NAMALWA (cell line): ENCODE data around the gene ABCC1.
"Not testable (repeated sequence)": the region's sequence is repeated elsewhere in the genome, so short reads cannot be mapped to it uniquely, and the experiment has no call there.

Experiments
- DNase-seq: peaks from one replicate; pipeline ENCODE4 v3.0.0-alpha.2; 2015; ENCODE audit warnings: low spot score

ABCC1 gene

DNA sequence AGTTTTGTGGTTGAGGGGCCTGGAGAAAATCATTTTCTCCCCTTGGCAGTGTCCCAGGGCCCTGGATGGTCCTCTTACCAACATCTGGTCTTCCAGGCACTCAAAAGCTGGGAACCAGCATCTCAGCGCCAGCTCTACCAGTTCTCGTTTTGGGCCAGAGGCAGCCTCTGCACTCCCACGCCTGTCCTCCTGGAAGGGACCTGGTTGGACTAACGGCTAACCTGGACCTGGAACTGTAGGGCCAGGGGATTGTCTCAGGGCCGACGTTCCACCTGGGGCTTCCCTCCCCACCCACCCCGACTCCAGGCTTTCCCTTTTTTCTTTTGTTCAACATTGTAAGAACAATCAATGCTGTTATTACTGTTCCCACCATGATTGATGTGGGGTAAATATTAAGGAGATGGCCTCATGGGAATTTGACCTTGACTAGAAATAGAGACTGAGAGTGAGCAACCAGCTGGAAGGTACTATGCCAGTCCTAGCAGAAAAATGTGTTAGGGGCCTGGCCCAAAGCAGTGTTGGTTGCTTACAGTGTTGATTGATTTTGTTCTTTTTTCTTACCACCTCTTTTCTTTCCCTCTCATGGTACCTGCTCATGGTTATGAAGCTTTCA, 192.5 kb downstream of the ABCC1 start:
- DNase-seq: no peak

DNA sequence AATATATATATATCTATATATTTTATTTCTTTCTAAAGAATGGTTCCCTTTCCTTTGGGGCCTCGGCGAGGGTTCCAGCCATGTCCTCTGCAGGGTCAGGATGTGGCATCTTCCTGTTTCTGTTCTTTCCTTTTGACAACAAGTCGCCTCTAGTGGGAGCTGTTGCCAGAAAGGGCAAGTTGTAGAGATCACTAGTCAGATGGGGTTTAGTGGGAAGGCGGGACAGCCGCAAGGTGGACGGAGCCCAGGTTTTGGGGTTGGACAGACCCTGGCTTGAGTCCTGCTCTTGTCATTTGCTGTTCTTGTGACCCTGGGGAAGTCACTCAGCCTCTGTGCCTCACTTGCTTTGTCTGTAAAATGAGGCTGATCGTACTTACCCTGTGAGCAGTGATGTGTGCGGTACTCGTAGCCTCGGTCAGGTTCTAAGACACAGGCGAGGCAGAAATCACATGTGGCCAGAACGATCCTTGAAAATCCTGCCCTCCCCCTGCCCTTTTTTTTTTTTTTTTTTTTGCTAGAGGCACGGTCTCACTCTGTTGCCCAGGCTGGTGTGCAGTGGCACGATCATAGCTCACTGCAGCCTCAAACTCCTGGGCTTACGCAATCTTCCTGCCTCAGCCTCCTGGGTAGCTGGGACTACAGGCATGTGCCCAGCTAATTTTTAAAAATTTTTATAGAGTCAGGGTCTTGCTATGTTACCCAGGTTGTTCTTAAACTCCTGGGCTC, 193.8 kb downstream of the ABCC1 start:
- peak; percentile 63 for DNase-seq

DNA sequence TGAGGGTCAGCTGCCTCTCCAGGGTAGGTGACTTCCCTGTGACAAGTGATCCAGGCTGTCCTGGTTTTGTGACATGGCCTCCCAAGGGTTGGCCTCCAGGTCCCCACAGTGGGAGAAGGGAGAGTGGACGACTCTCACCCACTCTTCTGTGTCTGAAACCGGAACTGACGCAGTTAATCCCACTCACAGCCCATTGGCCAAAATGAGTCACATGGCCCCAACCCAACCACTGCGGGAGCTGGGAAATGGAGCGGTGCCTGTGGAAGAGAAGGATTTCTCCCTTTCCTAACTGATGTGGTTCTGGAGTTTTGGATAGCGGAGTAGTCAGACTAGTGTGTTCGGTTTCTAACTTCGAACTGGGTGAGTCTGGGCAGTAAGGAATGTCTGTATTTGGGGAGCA, 194.5 kb downstream of the ABCC1 start:
- DNase-seq: no peak

DNA sequence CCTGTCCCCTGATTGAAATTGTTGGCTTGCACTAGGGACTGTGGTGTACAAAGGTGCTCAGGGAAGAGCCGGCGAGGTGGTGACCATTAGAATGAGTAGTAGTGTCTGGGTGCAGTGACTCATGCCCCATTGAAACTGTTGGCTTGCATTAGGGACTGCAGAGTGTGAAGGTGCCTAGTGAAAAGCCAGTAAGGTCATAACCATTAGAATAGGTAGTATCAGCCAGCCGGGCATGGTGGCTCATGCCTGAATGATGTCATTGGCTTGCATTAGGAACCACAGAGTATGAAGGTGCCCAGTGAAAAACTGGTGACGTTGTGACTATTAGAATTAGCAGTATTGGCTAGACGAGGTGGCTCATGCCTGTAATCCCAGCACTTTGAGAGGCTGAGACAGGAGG, 195.0 kb downstream of the ABCC1 start:
- DNase-seq: no peak

DNA sequence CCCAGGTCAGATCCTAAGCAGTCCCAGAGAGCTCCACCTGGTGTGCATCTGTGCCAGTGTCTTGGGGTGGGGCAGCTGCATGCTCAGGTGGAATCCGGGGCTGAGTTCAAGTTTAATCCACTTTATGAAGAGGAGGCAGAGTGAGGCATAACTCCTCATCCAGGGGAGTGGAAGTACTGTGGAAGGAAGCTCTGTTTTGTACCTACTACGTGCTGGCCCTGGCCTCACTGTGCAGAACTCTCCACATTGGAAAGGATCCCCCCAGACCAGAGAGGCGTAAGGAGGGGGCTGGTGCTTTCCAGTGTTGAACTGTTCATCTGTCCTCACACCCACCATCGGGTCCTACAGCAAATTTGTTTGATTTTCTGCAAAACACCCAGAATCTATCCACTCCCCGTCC, 195.9 kb downstream of the ABCC1 start:
- no peak for DNase-seq

DNA sequence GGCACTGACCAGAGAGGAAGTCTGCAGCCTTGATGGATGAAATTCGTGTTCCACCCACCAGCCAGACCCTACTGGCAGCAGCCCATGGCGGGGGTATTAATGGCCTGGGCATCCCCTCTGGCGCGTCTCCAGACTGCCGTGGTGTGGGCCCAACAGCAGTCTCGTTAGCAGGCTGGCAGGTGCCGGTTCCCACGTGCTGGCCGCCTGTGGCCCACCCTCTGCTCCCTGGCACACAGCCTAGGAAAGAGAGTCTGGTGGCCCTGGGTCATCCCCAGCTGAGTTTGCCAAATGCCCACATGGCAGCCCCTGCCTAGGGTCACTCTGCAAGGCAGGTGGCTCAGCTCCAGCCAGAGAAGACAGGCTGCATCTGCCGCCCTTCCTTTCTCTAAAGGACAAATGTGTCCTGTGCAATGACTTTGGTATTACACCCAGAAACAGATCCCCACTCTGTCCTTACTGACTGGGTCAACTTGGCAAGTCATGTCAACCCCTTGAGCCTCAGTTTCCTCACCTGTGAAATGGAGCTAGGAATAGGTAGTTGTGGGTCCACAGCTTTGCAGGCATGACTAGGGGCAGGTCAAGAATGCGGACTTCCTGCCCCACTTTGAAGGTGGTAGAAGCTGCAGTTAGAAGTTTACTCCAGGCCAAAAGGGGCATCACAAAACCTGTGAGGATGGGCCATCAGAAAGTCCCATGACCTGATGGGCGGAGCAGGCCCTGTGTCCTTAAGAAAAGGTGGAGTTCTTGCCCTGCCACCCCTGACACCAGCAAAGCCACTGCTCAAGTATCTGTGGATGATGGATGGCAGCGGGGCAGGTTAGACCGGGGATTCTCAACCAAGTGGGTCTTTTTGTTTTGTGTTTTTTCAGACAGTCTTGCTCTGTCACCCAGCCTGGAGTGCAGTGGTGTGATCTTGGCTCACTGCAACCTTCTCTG, 197.2 kb downstream of the ABCC1 start:
- DNase-seq: no peak

DNA sequence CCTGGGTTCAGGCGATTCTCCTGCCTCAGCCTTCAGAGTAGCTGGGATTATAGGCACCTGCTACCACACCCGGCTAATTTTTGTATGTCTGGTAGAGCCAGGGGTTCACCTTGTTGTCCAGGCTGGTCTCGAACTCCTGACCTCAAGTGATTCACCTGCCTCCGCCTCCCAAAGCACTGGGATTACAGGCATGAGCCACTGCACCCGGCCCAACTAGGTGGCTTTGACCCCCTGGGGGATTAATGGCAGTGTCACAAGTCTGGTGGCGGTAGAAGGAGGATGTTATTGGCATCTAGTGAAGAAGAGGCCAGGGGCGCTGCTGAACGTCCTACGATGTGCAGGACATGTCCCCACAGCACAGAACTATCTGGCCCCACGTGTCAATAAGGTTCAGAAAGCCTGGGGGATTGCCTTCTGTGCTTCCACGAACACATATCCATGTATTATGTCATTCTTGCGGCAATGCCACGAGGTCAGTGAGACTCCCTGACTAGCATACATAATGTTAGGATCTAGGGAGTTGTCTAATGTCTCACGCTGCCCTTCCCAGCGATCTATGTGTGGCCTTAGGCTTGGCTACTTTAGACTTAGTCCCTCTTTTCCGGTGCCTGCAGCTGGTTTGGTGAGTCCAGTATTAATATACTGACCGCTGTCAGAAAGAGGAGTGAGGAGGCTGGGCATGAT, 198.0 kb downstream of the ABCC1 start:
- DNase-seq: no peak

DNA sequence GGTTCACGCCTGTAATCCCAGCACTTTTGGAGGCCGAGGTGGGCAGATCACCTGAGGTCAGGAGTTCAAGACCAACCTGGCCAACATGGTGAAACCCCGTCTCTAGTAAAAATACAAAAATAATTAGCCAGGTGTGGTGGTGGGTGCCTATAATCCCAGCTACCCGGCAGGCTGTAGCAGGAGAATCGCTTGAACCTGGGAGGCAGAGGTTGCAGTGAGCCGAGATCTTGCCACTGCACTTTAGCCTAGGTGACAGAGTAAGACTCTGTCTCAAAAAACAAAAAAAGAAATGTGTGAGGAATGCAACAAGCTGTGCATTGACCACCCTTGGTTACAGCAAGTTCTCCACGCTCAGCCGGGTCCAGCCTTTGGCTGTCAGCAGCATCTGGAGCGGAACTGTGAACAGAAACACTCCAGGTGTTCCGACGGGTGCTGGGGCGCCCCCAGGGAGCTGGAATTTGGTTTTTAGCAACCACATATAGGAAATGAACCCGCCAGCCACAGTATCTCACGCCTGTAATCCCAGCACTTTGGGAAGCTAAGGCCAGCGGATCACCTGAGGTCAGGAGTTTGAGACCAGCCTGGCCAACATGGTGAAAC, 198.7 kb downstream of the ABCC1 start:
- DNase-seq: peak; percentile 57

DNA sequence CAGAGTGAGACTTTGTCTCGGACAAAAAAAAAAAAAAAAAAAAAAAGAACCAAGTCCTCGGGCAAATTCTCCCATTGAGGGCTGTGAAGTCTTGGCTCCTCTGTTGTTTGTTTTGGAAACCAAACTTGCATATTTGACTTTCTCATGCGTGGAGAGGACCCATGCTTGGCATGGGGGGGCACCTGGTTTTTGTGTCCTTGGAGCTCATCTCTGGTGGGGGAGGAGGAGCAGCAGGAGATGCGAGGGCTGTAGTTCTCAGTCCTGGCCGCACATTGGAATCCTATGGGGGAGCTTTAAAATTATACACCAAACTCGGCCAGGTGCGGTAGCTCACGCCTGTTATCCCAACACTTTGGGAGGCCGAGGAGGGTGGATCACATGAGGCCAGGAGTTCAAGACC, 199.3 kb downstream of the ABCC1 start:
- DNase-seq: no peak

DNA sequence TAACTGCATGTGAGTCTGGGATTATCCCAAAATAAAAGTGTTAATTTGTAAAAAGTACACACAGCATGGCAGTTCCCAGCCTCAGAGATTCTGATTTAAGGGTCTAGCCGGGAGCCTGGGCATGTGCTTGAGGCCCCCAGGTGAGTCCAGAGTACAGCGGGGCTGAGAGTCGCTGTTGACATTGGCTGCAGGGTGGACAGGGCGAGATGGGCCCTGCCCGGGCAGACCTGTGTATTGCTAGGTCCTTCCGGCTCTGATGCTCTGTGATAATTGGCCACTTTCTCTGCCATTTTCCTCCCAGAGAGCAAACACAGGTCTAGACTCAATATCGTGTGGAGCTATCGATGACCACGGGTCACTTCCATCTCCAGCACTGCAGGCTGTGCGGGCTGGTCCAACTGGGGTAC, 200.3 kb downstream of the ABCC1 start:
- no peak for DNase-seq

DNA sequence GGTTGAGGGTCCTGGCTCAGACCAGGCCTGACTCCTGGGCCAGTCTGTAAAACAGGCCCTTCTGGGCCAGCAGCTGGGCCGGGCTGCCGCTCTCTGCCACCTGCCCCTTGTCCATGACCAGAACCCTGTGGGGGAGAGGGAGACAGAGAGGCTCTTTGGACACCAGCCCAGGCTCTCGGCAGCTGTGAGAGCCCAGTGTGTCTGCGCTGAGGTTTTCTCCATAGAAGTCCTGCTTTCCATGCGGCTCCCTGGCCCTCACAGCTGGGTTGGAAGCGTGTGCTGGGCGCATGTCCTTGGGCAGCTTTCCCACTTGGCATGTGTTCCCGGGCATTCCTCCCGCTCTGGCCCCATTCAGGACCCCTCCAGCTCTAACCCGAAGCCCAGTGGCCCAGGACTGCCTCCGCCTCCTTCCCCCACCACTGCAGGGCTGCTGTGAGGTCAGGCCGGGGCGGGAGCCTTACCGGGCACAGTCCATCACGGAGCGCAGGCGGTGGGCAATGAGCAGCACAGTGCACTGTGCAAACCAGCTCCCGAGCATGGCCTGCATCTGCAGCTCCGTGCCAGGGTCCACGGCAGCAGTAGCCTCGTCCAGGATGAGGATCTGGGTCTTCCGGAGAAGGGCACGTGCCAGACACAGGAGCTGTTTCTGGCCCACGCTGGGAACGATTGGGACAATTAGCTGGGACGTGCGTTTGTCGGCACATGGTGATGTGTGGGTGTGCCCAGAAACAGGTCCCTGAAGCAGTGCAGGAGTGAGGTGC, 200.9 kb downstream of the ABCC1 start:
- DNase-seq: no peak

DNA sequence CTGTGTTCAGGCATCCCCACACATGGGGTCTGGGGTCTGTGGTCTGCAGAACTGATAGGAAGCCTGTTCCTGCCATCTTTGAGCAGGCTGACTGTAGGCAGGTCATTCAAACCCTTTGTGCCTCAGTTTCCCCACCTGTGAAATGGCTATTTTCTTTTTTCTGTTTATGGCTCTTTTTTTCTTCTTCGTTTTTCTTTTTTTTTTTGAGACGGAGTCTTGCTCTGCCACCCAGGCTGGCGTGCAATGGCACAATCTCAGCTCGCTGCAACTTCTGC, 201.4 kb downstream of the ABCC1 start:
- DNase-seq: no peak

DNA sequence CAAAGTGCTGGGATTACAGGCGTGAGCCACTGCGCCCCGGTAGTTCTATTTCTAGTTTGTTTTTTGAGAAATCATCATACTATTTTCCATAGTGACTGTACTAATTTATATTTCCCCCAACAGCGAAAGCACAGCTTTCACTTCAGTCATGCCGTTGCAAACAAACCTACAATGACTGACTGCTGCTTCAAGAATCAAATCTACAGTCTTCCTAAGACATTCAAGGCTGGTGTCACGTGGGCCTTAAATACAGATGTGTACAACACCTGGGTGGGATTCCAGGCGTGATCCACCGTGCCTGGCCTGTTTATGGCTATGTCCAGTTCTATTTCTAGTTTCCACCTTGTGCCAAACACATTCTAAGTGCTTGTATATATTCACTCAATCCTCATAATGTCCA, 201.9 kb downstream of the ABCC1 start:
- DNase-seq: no peak

DNA sequence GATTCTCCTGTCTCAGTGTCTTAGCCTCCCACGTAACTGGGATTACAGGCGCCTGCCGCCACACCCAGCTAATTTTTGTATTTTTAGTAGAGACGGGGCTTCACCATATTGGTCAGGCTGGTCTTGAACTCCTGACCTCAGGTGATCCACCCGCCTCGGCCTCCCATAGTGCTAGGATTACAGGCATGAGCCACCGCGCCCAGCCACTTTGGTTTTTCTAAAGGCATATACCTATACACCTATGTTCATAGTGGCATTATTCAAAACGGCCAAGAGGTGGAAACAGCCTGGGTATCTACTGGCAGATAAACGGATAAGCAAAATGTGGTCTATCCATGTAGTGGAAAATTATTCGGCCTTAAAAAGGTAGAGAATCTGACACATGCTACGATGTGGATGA, 203.6 kb downstream of the ABCC1 start:
- not testable (repeated sequence) for DNase-seq

DNA sequence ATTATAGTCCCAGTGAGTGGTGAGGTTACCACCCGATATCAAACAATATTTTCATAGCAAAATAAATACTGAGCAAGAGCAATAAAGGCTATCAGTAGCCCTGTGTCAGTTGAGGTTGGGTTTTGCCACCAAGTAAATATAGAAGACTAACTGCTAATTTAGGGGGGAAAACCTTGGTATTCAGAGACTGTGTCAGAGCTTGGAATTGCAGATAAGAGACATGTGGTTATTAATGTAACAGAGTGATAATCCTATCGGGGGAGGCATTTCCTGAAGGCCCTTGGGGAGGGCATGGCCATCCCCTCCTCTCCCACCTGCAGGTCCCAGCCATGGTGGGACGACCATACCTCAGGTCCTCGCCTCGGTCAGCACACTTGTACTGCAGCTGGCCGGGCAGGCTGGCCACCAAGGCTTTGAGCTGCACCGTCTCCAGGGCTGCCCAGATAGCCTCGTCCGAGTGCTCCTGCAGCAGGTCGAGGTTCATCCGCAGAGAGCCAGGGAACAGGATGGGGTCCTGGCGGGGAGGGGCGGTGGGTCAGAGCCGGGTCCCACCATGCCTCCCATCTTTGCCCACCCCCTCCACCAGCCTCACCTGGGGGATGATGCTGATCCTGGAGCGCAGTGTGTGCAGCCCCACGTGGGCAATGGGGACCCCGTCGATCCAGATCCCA, 205.0 kb downstream of the ABCC1 start:
- no peak for DNase-seq

DNA sequence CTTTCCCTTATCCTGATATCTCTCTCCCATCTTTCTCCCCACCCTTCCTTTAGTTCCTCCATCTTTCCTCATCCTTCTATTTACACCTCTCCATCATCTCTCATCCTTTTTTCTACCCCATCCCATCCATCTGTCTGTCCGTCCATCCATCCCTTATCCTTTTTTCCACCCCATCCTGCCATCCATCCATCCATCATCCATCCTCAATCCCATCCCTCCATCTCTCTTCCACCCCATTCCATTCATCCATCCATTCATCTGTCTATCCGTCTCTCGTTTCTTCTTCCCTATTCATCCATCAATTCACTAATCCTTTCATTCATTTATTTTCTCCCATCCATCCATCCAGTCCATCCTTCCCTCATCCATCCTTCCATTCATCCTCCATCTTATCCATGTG, 205.8 kb downstream of the ABCC1 start:
- DNase-seq: no peak

DNA sequence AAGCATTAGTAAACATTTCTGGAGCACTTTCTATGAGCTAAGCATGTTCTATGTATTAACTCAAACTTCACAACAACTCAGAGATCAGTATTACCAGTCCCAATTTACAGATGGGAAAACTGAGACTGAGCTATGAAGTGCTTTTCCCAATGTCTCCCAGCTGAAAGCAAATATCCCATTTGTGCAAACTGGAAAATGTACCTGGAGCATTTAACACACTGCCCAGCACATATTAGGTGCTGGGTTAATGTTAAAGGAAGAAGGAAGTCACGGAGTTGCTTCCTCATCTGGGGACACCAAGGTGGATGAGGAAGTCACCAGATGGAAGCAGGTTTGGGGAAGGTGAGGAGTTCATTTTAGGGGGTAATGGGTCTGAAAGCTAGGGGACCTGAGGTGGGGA, 207.8 kb downstream of the ABCC1 start:
- no peak for DNase-seq

DNA sequence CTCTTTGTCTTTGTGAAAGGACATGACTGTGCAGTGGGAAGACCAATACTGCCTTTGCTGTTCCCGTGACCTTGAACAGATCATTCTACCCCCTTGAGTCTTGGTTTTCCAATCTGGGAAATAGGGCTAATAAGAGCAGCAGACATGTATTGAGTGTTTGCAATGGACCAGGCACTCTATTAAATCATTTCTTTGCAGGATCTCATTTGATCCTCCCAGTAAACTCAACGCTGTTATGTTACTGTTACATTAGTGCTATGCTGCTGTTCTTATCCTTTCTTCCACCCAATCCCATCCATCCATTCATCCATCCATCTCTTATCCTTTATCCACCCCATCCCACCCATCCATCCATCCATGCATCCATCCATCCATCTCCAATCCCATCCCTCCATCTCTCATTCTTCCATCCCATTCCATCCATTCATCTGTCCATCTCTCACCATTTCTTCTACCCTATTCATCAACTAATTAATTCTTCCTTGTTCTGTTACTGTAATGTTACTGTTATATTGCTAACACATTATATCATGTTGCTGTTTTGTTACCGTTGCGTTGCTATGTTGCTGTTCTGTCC, 208.8 kb downstream of the ABCC1 start:
- DNase-seq: no peak

DNA sequence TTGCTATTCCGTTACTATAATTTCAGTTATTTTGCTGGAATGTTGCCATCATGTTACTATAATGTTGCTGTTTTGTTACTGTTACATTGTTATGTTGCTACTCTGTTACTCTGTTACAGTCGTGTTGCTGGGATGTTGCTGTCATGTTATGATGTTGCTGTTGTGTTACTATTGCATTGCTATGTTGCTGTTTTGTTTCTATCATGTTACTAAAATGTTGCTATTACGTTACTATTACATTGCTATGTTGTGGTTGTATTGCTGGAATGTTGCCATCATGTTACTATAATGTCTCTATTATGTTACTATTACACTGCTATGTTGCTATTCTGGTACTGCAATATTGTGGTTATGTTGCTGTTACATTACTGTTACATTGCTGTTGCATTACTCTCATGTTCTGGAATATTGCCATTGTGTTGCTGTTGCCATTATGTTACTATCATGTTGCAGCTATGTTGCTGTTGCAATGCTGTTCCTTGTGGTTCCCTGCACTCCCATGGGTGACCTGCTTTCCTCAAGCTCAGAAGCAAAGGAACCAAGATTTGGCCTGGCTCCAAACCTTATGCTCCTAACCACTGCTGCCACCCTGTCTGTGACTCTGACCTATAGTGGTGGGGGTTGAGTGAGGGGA, 209.4 kb downstream of the ABCC1 start:
- no peak for DNase-seq

DNA sequence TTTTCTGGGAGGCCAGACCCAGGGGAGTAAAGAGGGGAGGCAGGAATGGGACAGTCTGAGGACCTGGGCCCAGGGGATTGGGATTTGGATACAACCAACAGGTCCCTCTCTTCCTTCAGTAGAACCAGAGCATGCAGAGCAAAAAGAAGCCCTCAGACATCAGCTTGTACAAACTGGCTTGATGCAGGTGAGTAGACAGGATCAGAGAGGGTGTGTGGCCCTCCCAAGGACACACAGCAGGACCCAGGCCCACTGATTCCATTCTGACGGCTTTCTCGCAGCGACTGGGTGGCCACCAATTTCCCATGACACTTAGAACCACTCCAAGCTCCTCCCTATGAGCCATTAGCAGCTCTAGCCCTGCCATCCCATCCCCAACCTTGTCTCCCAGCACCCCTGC, 210.2 kb downstream of the ABCC1 start:
- no peak for DNase-seq
